ENCODE data around the gene GRM4. TPM values are rescaled to one million over a fixed set of nuclear protein-coding genes. Genes with fewer than 3 reads are reported as not detected.

Gene GRM4
- total RNA-seq, 1 experiment from 2014 or later = not detected

GRCh38 chr6:34095741-34096140 is 50.1 kb downstream of the GRM4 start:
- intact Hi-C loops (cut with micrococcal nuclease) = no loop called here
- POLR2A ChIA-PET = no interaction called here
- H3K27ac Mint-ChIP-seq (ENCODE audit: low read depth, unreplicated experiment) = no peak overlapping the region
- no peak overlapping the region for H3K4me3 Mint-ChIP-seq (ENCODE audit: unreplicated experiment)
- no peaks in the 10 kb centered on the region for H3K4me1 Mint-ChIP-seq (ENCODE audit: insufficient read depth, unreplicated experiment)
- no peak for DNase-seq (ENCODE audit: unreplicated experiment)
- BruUV-seq (replicated peaks) = no TSS peak
- H3K9me3 Mint-ChIP-seq (ENCODE audit: unreplicated experiment) = no peaks in the 10 kb centered on the region
- CTCF ChIA-PET = interaction anchor here (0.7 kb wide), 1 partner anchor 168 kb away, joined by 3 read pairs; no protein-coding TSS in a partner anchor
- H3K36me3 Mint-ChIP-seq (ENCODE audit: insufficient read depth, unreplicated experiment) = no peaks in the 10 kb centered on the region
- no peak for TF ChIP-seq CTCF (IDR thresholded peaks at IDR 0.05; ENCODE audit: unreplicated experiment)
- H3K27me3 Mint-ChIP-seq (ENCODE audit: insufficient read depth, unreplicated experiment) = peaks cover 53% of the 10 kb centered on the region

- intact Hi-C loops (cut with micrococcal nuclease) = no loop called here
- POLR2A ChIA-PET = interaction anchor here (0.6 kb wide), 1 partner anchor 10 kb away, joined by 3 read pairs; no protein-coding TSS in a partner anchor
- no peak for TF ChIP-seq CTCF (IDR thresholded peaks at IDR 0.05; ENCODE audit: unreplicated experiment)
- no peaks in the 10 kb centered on the region for H3K4me1 Mint-ChIP-seq (ENCODE audit: insufficient read depth, unreplicated experiment)
- H3K36me3 Mint-ChIP-seq (ENCODE audit: insufficient read depth, unreplicated experiment) = no peaks in the 10 kb centered on the region
- no peak overlapping the region for H3K27ac Mint-ChIP-seq (ENCODE audit: low read depth, unreplicated experiment)
- H3K27me3 Mint-ChIP-seq (ENCODE audit: insufficient read depth, unreplicated experiment) = peaks cover 47% of the 10 kb centered on the region
- no peak overlapping the region for H3K4me3 Mint-ChIP-seq (ENCODE audit: unreplicated experiment)
- no peak for DNase-seq (ENCODE audit: unreplicated experiment)
- H3K9me3 Mint-ChIP-seq (ENCODE audit: unreplicated experiment) = no peaks in the 10 kb centered on the region
- BruUV-seq (replicated peaks) = no TSS peak
- CTCF ChIA-PET = interaction anchor here (0.7 kb wide), 1 partner anchor 168 kb away, joined by 3 read pairs; no protein-coding TSS in a partner anchor
These were observed 50.8 kb downstream of the GRM4 start for GRCh38 chr6:34095136-34095505.

- intact Hi-C loops (cut with micrococcal nuclease) = no loop called here
- no peak for TF ChIP-seq CTCF (IDR thresholded peaks at IDR 0.05; ENCODE audit: unreplicated experiment)
- Mint-ChIP-seq H3K9me3 (ENCODE audit: unreplicated experiment) (no peaks in the 10 kb centered on the region), H3K4me1 (ENCODE audit: insufficient read depth, unreplicated experiment) (no peaks in the 10 kb centered on the region), H3K4me3 (ENCODE audit: unreplicated experiment) (no peak overlapping the region), H3K27ac (ENCODE audit: low read depth, unreplicated experiment) (no peak overlapping the region), H3K36me3 (ENCODE audit: insufficient read depth, unreplicated experiment) (no peaks in the 10 kb centered on the region), H3K27me3 (ENCODE audit: insufficient read depth, unreplicated experiment) (peaks cover 42% of the 10 kb centered on the region)
- no TSS peak for BruUV-seq (replicated peaks)
- ChIA-PET POLR2A (interaction anchor here (0.6 kb wide), 1 partner anchor 11 kb away, joined by 3 read pairs; no protein-coding TSS in a partner anchor), CTCF (interaction anchor here (1.2 kb wide), 1 partner anchor 9 kb away, joined by 3 read pairs; no protein-coding TSS in a partner anchor)
- DNase-seq (ENCODE audit: unreplicated experiment) = no peak
These were observed 51.3 kb downstream of the GRM4 start for GRCh38 chr6:34094474-34095135.

GRCh38 chr6:34093854-34094430 is 51.9 kb downstream of the GRM4 start:
- intact Hi-C loops (cut with micrococcal nuclease) = no loop called here
- Mint-ChIP-seq H3K36me3 (ENCODE audit: insufficient read depth, unreplicated experiment) (no peaks in the 10 kb centered on the region), H3K27ac (ENCODE audit: low read depth, unreplicated experiment) (no peak overlapping the region), H3K27me3 (ENCODE audit: insufficient read depth, unreplicated experiment) (peaks cover 42% of the 10 kb centered on the region), H3K4me1 (ENCODE audit: insufficient read depth, unreplicated experiment) (no peaks in the 10 kb centered on the region), H3K9me3 (ENCODE audit: unreplicated experiment) (no peaks in the 10 kb centered on the region), H3K4me3 (ENCODE audit: unreplicated experiment) (no peak overlapping the region)
- ChIA-PET POLR2A (no interaction called here), CTCF (interaction anchor here (0.7 to 1.2 kb wide), 2 partner anchors 8 to 321 kb away, joined by 3 read pairs; no protein-coding TSS in a partner anchor)
- no TSS peak for BruUV-seq (replicated peaks)
- TF ChIP-seq CTCF (IDR thresholded peaks at IDR 0.05; ENCODE audit: unreplicated experiment) = no peak
- no peak for DNase-seq (ENCODE audit: unreplicated experiment)

Measured in MCF 10A (cell line).